Dermis blood vessel endothelial cell (primary cell): Measurements from ENCODE around the gene SIX3. TPM values are rescaled to one million over a fixed set of nuclear protein-coding genes. Genes with fewer than 3 reads are reported as not detected.

Experiments
- DNase-seq: peaks from one replicate; pipeline ENCODE4 v3.0.0; 2010
- total RNA-seq: library from RNA; depleted of rRNA; stranded (reverse); fragments of >200 nt; gene quantifications from 2 replicates; pipeline ENCODE4 v1.2.3, GENCODE V29; 2014

Gene SIX3
- total RNA-seq, 1 donor from 2014 or later = not detected

DNA sequence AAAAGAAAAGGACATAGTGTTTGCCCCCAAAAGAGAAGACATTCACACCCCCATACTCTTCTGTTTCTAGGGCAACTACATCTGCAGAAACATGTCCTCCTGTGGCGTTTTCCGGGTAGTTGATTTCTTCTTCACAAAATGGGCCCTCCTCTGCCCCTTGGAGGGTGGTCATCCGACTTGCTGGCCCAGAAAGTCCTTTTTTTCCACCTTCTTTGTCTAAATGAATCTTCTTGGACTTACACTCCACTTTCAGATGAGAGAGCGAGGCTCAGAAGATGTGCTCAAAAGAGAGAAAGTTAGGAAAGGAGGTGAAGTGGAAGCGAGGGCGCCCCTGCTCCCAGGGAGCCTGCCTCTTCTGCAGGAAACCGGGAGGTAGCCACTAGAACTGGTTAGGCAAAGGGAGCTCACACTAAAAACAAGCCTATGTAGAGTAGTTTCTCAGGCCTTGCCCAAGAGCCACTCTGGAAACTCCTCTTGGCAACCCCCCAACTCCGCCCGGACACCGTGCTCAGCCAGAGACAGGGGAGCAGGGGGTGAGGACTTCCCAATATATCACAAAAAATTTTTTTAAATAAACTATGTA, 10.2 kb upstream of the SIX3 start:
- no peak for DNase-seq

DNA sequence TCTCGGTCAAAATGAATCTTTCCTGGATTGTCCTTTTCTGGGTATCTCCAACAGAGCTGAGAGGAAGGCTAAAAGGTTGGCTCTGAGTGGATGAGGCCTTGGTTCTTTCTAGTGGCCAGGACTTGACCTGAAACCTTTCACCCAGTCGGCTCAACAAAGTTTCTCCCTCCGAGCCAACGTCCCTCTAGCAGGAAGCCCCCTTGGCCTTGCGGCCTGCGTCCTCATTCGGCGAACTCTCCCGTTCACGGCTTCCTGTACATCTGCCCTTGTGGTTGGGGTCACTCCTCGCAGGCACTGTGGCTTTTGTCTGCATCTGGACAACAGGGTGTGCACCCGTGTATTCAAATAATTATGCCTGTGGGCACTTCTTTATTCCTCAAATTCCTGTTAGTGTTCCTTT, 9.4 kb upstream of the SIX3 start:
- DNase-seq = no peak

GRCh38 chr2:44932564-44933392, 8.7 kb upstream of the SIX3 start:
- DNase-seq = no peak

DNA sequence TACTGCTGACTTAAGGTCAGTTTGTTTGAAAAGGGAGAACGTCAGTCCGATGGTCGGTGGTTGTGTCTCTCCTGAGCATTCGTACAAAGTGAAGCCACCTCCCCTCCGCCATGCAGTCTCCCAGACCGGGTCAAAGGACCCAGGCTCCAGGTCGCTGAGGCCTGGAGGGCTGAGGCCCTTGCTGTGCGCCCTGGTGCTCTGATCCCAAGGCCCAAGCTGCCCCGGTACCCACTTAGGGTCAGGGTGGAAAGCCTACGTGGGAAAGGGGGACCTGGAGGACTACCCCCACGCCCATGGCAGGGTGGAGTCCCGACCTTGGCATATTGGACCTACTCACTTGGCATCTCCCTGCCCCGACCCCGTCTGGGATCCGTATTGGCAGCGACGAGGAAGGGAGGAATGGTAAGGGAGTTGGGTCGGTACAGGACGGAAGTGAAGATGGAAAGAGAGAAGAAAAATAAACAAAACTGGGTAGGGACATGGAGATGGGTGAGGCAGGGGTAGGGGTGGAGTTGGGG, 8.0 kb upstream of the SIX3 start:
- DNase-seq = no peak

DNA sequence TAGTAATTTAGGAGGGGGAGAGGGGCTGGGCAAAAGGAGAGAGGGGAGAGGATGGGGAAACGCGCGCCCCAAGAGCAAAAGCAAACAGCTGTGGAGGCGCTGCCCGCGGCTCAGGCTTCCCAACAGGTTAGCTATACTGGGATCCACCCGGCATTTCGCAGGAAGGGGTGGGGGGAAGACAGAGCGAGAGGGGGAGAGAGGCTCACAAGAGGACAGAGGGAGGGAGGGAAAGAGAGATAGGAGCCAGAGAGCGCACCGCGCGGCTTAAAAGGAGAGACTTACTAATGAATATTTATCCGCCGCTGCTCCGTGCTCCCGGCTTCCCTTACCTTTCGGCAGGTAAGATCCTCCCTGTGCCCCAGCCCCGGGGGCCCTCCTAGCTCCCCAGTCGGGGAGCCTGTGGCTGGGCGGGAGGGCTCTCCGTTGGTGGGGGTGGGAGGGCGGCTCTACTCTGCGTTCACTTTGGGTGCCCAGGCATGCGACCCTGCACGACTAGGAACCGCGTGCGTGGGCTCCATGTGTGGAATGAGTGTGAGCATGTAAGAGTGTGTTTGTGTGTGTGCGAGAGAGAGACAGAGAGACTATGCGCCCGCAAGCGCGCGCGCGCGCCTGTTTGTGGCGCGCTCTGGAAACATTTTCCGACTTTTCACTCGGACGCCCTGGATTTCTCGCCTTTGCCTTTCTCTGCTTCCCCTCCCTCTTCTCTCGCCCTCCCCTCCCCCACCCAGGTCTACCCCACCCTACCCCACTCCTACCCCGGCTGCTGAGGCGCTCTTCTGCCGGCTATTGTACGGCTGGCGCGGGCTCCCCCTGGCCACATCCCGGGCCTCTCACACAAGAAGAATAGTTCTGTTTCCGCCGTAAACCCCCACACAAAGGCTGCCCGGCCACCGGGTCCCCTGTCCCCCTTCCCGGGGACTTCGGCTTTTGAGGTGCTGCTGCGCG, 7.2 kb upstream of the SIX3 start:
- no peak for DNase-seq

DNA sequence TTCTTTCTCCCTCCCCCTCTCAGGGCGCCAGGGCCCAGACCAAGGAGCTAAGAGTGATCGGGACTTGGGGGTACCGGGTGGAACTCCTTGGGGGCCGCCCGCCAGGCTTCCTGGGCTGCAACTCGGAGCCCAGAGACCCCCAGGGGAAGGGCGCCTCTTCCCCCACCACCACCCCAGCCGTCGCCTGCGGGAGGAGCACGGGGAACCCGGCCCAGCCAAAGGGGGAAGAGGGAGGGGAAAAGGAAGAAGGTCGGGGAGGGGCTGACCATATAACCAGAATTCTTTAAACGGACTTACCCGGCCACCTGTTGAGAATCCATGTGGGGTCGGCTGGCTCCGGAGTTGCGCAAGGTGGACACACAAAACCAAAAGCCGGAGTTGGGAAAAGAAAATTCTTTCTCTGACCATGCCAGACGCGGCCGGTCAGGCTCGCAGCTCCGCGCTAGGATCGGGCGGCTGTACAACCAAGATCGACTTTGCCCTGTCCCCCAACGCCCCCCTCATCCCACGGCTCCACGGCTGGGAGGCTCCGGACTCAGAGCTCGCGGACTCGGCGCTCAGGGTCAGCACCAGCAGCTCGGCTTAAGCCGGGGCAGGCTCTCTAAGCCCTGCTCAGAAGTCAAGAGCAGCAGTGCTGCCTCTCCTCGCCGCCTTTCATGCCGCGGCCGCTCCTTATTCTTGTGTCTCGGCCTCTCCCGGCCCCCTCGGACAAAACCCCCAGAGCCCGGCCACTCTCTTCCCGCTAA, 6.3 kb upstream of the SIX3 start:
- DNase-seq = peak; percentile 14

GRCh38 chr2:44935729-44936098, 5.8 kb upstream of the SIX3 start:
- DNase-seq = no peak

- DNase-seq = no peak
These were observed 5.2 kb upstream of the SIX3 start for GRCh38 chr2:44936275-44936674.

- no peak for DNase-seq
These were observed 4.5 kb upstream of the SIX3 start for GRCh38 chr2:44936715-44937687.

DNA sequence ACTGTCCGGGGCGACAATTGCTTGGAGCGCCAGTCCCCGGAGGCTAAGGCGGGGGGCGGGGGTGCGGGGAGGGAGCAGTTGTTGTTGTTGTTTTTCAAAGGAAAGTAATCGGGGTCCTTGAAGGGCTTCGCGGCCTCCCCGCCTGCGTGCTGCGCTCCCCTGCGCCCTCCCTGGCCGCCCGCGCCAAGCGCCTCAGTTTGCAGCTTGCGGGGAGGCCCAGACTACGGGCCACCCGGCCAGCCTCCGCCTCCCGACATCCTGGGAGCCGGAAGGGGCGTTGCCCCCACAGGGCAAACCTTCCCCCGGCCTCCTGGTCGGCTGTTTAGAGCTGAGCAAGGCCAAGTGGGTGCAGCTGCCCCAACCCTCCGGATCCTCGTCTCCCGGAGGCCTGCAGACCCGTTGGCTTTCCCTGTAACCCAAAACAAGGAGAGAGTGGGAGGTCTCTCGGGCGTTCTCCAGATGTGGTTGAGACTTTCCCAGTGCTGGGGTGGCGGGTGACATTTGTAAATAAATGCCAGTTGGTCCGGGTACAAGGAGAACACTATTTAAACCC, 3.7 kb upstream of the SIX3 start:
- no peak for DNase-seq

- no peak for DNase-seq
These were observed 3.0 kb upstream of the SIX3 start for GRCh38 chr2:44938287-44939105.

- no peak for DNase-seq
These were observed 2.1 kb upstream of the SIX3 start for GRCh38 chr2:44939106-44940048.

DNA sequence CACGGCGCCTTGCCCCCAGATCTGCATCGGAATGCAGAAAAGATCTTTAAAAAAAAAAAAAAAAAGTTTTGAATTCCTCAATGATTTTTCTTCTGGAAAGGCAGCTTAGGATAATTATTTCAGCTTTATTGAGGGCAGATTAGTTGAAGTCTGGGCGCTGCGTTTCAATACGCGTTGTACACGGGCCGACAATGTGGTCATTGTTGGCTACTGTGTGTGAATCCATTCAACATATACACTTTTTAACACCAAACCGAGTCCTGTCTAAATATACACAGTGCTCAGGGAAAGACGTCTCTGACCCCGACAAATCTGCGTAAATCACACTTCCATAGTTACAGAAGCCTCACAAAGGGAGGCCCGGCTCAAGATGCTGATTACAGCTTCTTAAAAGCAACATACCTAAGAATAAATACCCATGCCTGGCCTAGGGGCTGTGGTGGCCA, 1.4 kb upstream of the SIX3 start:
- no peak for DNase-seq

DNA sequence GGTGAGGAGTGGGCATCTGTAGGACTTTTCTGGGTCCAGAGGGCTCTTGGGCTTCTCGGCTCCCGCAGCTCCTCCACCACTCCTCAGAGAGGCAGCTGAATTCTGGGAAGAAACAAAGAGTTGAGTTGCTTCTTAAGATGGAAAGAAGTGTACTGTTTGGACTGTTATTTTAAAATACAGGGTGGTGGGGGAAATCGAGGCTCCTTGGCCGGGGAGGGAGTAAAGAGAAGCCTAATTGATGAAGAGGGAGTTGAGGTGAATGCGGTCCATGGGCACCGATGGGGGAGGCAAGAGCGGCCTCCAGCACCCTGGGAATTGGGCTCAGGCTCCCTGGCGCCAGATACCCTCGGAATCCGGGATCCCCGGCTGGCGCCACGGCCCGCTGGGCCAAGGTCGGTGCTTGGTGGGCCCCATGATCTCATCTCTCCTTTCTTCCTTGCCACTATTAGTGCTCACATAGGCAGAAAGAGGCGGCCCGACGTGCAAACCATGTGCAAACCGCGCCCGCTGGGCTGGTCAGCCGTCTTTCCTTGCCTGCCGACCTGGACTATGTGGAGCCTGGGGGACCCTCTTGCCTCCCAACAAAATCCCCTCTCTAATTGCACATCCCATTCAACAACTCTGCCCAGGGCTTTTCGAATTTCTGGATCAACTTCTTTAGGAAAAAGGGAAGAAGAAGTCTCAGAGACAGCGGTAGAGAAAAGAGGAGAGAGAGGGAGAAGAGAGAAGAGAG, 604 bp upstream of the SIX3 start:
- DNase-seq = no peak

DNA sequence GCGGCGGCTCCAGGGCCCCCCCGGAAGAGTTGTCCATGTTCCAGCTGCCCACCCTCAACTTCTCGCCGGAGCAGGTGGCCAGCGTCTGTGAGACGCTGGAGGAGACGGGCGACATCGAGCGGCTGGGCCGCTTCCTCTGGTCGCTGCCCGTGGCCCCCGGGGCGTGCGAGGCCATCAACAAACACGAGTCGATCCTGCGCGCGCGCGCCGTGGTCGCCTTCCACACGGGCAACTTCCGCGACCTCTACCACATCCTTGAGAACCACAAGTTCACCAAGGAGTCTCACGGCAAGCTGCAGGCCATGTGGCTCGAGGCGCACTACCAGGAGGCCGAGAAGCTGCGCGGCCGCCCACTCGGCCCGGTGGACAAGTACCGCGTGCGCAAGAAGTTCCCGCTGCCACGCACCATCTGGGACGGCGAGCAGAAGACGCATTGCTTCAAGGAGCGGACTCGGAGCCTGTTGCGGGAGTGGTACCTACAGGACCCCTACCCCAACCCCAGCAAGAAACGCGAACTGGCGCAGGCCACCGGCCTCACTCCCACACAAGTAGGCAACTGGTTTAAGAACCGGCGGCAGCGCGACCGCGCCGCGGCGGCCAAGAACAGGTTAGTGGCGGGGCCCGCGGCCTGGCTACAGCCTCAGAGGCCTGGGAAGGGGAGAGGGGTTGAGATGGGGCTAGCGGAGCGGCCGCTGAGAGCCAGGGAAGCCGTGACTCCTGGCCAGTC, 965 bp downstream of the SIX3 start:
- DNase-seq = peak; percentile 30

DNA sequence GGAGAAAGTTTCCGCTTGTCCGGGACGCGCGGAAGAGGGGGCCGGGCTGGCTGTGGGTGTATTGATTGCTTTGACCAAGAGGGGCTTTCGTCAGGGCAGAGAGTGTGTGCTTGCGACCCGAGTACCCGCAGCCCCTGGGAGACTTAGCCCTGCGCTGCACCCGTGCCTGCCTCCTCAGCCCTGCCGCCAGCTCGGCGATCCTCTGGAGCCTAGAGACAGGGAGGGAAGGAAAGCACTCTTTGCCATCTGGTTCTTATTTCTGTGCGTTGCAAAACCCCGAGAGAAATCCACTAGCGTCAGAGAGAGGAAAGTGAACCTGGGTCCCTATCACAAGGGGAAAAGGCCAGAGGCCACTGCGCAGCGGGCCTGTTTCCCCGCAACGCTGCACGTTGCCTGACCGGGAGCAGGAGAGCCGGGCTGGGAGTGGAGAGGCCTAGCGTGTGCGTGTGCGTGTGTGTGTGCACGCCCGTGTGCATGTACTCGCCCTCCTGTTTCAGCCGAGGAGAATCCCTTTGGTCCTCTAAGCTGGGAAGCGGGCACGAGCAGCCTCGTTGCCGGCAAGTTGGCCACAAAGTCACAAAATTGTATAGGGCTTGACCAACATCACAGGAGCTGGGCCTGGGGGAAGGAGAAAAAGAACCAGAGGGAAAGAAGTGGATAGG, 1.7 kb downstream of the SIX3 start:
- no peak for DNase-seq

DNA sequence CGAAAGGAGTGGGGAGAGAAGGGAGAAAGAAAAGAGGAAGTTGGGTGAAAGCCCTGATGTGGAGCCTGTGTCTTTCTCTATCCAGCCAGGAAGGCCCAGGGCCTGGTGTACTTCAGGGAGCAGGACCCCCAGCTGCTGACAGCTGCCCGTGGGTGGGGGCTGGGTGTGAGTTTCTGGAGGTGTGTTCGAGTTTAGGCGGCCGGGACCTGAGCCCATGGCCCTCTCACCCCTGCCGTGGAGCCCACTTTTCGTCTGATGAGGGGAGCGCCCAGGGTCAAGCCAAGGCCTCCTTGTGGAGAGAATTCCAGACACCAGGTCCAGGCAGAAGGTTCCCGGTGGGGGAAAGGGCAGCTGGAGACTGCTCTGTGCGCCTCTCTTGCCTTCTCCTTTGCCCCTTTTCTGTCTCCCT, 2.2 kb downstream of the SIX3 start:
- DNase-seq = no peak
